ENCODE measurements around the gene CSMD2.

Gene CSMD2

GRCh38 chr1:33623811-33624210 is 541.2 kb downstream of the CSMD2 start:
- Histone ChIP-seq H3K4me3 (ENCODE audit: low read depth, low read length) (no peak overlapping the region), H3K27ac (no peak overlapping the region), H3K36me3 (no peaks in the 10 kb centered on the region), H3K9me3 (ENCODE audit: severe bottlenecking) (no peaks in the 10 kb centered on the region), H3K27me3 (ENCODE audit: insufficient read depth, low read depth, severe bottlenecking) (peaks cover 96% of the 10 kb centered on the region)
- no peak for TF ChIP-seq CTCF (IDR thresholded peaks at IDR 0.05; ENCODE audit: low read depth, low read length)
- no peak for DNase-seq

- Histone ChIP-seq H3K27ac (no peak overlapping the region), H3K27me3 (ENCODE audit: insufficient read depth, low read depth, severe bottlenecking) (peaks cover 95% of the 10 kb centered on the region), H3K4me3 (ENCODE audit: low read depth, low read length) (no peak overlapping the region), H3K36me3 (no peaks in the 10 kb centered on the region), H3K9me3 (ENCODE audit: severe bottlenecking) (no peaks in the 10 kb centered on the region)
- no peak for DNase-seq
- TF ChIP-seq CTCF (IDR thresholded peaks at IDR 0.05; ENCODE audit: low read depth, low read length): no peak
These were observed 542.3 kb downstream of the CSMD2 start for GRCh38 chr1:33622757-33623156.

- no peak for TF ChIP-seq CTCF (IDR thresholded peaks at IDR 0.05; ENCODE audit: low read depth, low read length)
- no peak overlapping the region for H3K27ac ChIP-seq
- H3K4me3 ChIP-seq (ENCODE audit: low read depth, low read length): no peak overlapping the region
- DNase-seq: no peak
- H3K9me3 ChIP-seq (ENCODE audit: severe bottlenecking): no peaks in the 10 kb centered on the region
- peaks cover 92% of the 10 kb centered on the region for H3K27me3 ChIP-seq (ENCODE audit: insufficient read depth, low read depth, severe bottlenecking)
- no peaks in the 10 kb centered on the region for H3K36me3 ChIP-seq
These were observed 546.4 kb downstream of the CSMD2 start for GRCh38 chr1:33618636-33619035.

GRCh38 chr1:33617451-33617850 is 547.6 kb downstream of the CSMD2 start:
- Histone ChIP-seq H3K4me3 (ENCODE audit: low read depth, low read length) (no peak overlapping the region), H3K9me3 (ENCODE audit: severe bottlenecking) (no peaks in the 10 kb centered on the region), H3K36me3 (no peaks in the 10 kb centered on the region), H3K27me3 (ENCODE audit: insufficient read depth, low read depth, severe bottlenecking) (peaks cover 92% of the 10 kb centered on the region), H3K27ac (no peak overlapping the region)
- TF ChIP-seq CTCF (IDR thresholded peaks at IDR 0.05; ENCODE audit: low read depth, low read length): no peak
- DNase-seq: no peak

- Histone ChIP-seq H3K36me3 (no peaks in the 10 kb centered on the region), H3K27ac (no peak overlapping the region), H3K9me3 (ENCODE audit: severe bottlenecking) (no peaks in the 10 kb centered on the region), H3K4me3 (ENCODE audit: low read depth, low read length) (no peak overlapping the region), H3K27me3 (ENCODE audit: insufficient read depth, low read depth, severe bottlenecking) (peaks cover 85% of the 10 kb centered on the region)
- no peak for TF ChIP-seq CTCF (IDR thresholded peaks at IDR 0.05; ENCODE audit: low read depth, low read length)
- no peak for DNase-seq
These were observed 548.2 kb downstream of the CSMD2 start for GRCh38 chr1:33616780-33617179.

GRCh38 chr1:33615546-33615945 is 549.5 kb downstream of the CSMD2 start:
- no peaks in the 10 kb centered on the region for H3K36me3 ChIP-seq
- H3K27me3 ChIP-seq (ENCODE audit: insufficient read depth, low read depth, severe bottlenecking): peaks cover 73% of the 10 kb centered on the region
- no peak overlapping the region for H3K4me3 ChIP-seq (ENCODE audit: low read depth, low read length)
- no peaks in the 10 kb centered on the region for H3K9me3 ChIP-seq (ENCODE audit: severe bottlenecking)
- no peak for TF ChIP-seq CTCF (IDR thresholded peaks at IDR 0.05; ENCODE audit: low read depth, low read length)
- no peak overlapping the region for H3K27ac ChIP-seq
- DNase-seq: no peak

All from WERI-Rb-1 (cell line).